Panc1 (cell line): ENCODE results near the gene WNT7B.

Source experiments
- CTCF ChIP-seq: fragments of 450-650 bp; IDR thresholded peaks from 2 replicates; pipeline ENCODE4 v1.5.1; 2017; ENCODE audit warnings: mild to moderate bottlenecking
- POLR2AphosphoS5 ChIP-seq: IDR thresholded peaks from 2 replicates; pipeline ENCODE4 v1.6.1; 2012; ENCODE audit warnings: mild to moderate bottlenecking, low read depth, low read length, moderate library complexity

- TF ChIP-seq CTCF (no peak), POLR2AphosphoS5 (no peak)
These were observed 16.9 kb upstream of the WNT7B start for GRCh38 chr22:45993841-45994240.
